RWPE2 (cell line): ENCODE data around the gene GUK1.

ENCODE experiments used
- ATAC-seq: fragments of 200-7000 bp; cut with Tn5 transposase; 3 replicates; pipeline ENCODE4 v1.9.1; 2021; ENCODE audit warnings: low read depth
- DNase-seq: peaks from one replicate; pipeline ENCODE4 v3.0.0-alpha.2; 2020; ENCODE audit warnings: low spot score
- H3K27ac ChIP-seq: fragments of 450-650 bp; 2 replicates; pipeline ENCODE4 v1.5.1; 2017; ENCODE audit warnings: mild to moderate bottlenecking; ENCODE audit not compliant: poor library complexity, severe bottlenecking
- H3K27me3 ChIP-seq: fragments of 250-450 bp; sonication (Bioruptor Pico); 2 replicates; pipeline ENCODE4 v1.5.1; 2021; ENCODE audit warnings: mild to moderate bottlenecking, moderate library complexity; ENCODE audit not compliant: insufficient read depth, poor library complexity, severe bottlenecking
- H3K36me3 ChIP-seq: fragments of 250-450 bp; sonication (Bioruptor Pico); 2 replicates; pipeline ENCODE4 v1.5.1; 2020; ENCODE audit warnings: low read depth, mild to moderate bottlenecking, moderate library complexity
- H3K4me1 ChIP-seq: fragments of 250-450 bp; sonication (Bioruptor Pico); 2 replicates; pipeline ENCODE4 v1.5.1; 2021; ENCODE audit warnings: mild to moderate bottlenecking, moderate library complexity; ENCODE audit not compliant: insufficient read depth, poor library complexity, severe bottlenecking
- H3K4me3 ChIP-seq: fragments of 250-450 bp; sonication (Bioruptor Pico); 2 replicates; pipeline ENCODE4 v1.5.1; 2021; ENCODE audit warnings: mild to moderate bottlenecking, moderate library complexity; ENCODE audit not compliant: severe bottlenecking
- H3K9me3 ChIP-seq: fragments of 250-450 bp; sonication (Bioruptor Pico); 2 replicates; pipeline ENCODE4 v1.5.1; 2021; ENCODE audit warnings: mild to moderate bottlenecking, moderate library complexity; ENCODE audit not compliant: severe bottlenecking
- TF ChIP-seq, protein P1 (sequence below): fragments of 450-650 bp; IDR thresholded peaks from one replicate; pipeline ENCODE4 v1.5.1; 2017; ENCODE audit warnings: mild to moderate bottlenecking, moderate library complexity; ENCODE audit not compliant: poor library complexity, severe bottlenecking

Gene GUK1

DNA sequence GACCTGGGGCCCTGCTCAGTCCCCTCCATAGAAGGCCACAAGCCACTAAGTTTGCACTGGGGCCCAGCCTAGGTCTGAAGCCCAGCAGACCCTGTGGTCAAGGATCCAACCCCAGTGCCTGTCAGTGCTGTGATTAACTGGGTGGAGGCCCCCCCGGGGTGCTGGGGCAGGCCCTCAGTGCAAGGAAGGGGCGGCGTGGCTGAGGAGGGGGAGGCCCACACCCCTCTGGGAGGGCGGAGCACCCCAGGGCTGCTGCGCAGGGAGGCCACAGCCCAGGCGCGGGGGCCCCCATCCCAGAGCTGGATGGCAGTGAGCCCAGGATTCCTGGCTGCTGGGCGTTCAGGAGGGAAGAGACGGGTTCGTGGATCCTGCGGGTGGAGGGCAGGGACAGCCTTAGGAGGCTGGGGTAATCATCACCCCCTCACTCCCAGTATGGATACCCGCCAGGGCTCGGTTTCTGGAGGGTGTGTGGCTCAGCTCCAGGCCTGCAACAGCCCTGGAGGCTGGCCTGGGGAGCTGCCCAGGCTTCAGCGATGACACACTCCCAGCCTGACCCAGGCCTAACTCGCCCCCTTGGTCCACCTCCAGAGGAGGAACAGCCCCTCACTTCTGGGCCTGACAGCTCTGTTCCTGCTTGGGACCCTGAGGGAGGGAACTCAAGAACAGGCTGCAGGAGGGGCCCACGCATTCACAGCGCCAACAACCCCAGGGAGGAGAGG lies 10.5 kb downstream of the GUK1 start:
- peak overlapping the region; percentile 32 for H3K4me3 ChIP-seq
- TF ChIP-seq, protein P1, sequence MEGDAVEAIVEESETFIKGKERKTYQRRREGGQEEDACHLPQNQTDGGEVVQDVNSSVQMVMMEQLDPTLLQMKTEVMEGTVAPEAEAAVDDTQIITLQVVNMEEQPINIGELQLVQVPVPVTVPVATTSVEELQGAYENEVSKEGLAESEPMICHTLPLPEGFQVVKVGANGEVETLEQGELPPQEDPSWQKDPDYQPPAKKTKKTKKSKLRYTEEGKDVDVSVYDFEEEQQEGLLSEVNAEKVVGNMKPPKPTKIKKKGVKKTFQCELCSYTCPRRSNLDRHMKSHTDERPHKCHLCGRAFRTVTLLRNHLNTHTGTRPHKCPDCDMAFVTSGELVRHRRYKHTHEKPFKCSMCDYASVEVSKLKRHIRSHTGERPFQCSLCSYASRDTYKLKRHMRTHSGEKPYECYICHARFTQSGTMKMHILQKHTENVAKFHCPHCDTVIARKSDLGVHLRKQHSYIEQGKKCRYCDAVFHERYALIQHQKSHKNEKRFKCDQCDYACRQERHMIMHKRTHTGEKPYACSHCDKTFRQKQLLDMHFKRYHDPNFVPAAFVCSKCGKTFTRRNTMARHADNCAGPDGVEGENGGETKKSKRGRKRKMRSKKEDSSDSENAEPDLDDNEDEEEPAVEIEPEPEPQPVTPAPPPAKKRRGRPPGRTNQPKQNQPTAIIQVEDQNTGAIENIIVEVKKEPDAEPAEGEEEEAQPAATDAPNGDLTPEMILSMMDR = no peak
- ATAC-seq (peak; percentile 50), DNase-seq (no peak)
- no peaks in the 10 kb centered on the region for H3K27me3 ChIP-seq
- peaks cover 12% of the 10 kb centered on the region for H3K4me1 ChIP-seq
- H3K27ac ChIP-seq = peak overlapping the region; percentile 83
- peaks cover 7% of the 10 kb centered on the region; the same call in 1 of the 2 replicates for H3K36me3 ChIP-seq
- no peaks in the 10 kb centered on the region for H3K9me3 ChIP-seq

DNA sequence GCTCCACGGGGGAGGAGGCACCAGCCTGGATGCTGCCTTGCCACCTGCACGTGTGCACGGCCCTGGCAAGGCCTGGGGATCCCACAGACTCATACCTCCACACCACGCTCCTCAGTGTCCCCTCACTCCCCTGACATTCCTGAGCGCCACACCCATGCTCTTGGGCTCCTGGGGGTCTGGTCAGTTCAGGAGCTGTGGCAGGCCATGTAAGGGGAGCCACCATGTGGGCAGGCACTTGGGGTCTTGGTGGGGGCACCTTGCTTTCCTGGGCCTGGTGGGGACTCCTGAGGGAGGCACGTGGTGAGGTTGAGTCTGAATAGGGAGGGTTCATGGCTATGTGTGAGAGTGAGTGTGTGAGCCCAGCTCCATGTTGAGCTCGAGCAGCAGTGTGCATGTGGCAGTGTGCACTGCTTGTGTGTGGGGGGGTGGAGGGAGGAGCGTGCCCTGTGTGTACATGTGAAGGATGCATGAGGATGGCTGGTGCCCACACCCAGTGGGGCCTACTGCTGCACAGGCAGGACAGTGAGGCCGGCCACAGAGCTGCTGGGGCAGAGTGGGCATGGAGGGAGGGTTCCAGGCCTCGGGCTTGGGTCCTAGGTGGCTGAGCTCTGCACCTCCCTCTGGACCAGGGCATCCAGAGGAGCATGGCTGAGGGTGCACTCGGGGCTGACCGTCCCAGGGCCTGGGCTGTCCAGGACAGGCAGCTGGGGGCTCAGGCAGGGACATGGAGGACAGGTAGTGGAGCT lies 11.3 kb downstream of the GUK1 start:
- DNase-seq (no peak), ATAC-seq (no peak)
- TF ChIP-seq, protein P1 = no peak
- no peaks in the 10 kb centered on the region for H3K27me3 ChIP-seq
- peaks cover 12% of the 10 kb centered on the region for H3K4me1 ChIP-seq
- H3K4me3 ChIP-seq = no peak overlapping the region
- H3K36me3 ChIP-seq = peaks cover 7% of the 10 kb centered on the region; the same call in 1 of the 2 replicates
- peak overlapping the region; percentile 83 for H3K27ac ChIP-seq
- H3K9me3 ChIP-seq = no peaks in the 10 kb centered on the region

DNA sequence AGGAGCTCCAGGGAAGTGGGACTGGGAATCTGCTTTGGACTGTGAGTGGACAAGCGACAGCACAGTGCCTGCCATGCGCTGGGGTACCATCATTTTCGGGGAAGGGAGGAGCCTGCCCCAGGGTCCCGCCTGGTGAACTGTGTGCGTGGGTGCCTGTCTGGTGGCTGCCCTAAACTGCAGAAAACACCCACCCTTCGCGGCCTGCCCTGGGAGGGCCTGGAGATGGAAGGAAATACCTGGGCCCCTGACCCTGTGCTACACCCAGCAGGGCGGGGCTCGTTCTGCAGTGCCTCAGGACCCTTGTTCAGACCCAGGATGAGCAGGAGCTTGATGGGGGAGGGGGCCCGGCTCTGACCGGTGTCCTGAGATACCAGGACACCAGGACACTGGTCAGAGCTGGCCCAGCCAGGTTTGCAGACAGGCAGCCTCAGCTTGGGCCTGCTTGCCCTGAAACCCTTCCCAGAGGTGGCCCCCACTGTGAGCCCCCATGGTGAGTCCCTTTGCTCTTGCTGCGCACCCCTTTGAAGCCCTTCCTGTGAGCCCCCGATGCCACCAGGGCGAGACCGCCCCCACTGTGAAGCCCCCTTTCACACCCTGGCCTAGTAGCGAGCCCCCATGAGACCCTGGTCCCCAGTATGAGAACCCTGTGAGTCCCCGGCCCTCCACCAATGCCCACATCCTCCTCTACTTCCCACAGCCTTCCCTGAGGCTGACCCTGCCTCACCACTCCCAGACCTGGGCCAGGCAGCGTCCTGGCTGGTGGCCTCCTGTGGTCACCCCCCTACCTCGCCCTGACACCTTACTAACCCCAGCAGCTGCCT lies 12.2 kb downstream of the GUK1 start:
- DNase-seq = no peak
- peaks cover 12% of the 10 kb centered on the region for H3K4me1 ChIP-seq

DNA sequence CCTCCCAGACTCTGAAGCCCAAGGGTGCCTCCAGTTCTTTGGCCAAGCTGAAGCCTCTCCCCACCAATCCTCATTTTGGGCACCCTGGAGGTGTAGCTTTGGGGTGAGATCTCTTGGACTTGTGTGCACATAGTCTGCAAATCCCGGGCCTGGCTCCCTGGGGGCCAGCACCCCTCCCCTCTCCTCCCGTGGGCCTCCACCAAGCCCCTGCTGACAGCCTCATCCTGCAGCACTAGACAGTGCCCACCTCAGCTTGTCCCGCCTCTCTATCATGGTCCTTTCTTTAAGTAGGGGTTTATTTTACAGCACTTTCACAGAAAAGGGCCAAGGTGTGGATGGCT lies 12.8 kb downstream of the GUK1 start:
- TF ChIP-seq, protein P1 = no peak
- H3K27ac ChIP-seq = no peak overlapping the region
- peaks cover 7% of the 10 kb centered on the region; the same call in 1 of the 2 replicates for H3K36me3 ChIP-seq
- no peaks in the 10 kb centered on the region for H3K27me3 ChIP-seq
- DNase-seq = peak; percentile 40
- no peaks in the 10 kb centered on the region for H3K9me3 ChIP-seq
- no peak for ATAC-seq
- H3K4me3 ChIP-seq = no peak overlapping the region
- H3K4me1 ChIP-seq = peaks cover 12% of the 10 kb centered on the region

More for the DNA sequence above, 12.2 kb downstream of the GUK1 start:
- no peak for ATAC-seq
- Histone ChIP-seq H3K27me3 (no peaks in the 10 kb centered on the region), H3K27ac (peak overlapping the region; percentile 83), H3K9me3 (no peaks in the 10 kb centered on the region), H3K36me3 (peaks cover 7% of the 10 kb centered on the region; the same call in 1 of the 2 replicates), H3K4me3 (no peak overlapping the region)
- TF ChIP-seq, protein P1 = no peak
